IMR-90 (cell line): Measurements from ENCODE around the gene CMIP. TPM values are rescaled to one million over a fixed set of nuclear protein-coding genes. Genes with fewer than 3 reads are reported as not detected.

ENCODE experiments used
- ATAC-seq: fragments of 200-7000 bp; cut with Tn5 transposase; 2 replicates; pipeline ENCODE4 v1.9.1; 2020; ENCODE audit warnings: low read depth, mild to moderate bottlenecking, moderate library complexity
- BruUV-seq: library from RNA; stranded (reverse); fragments of 400-500 nt; replicated peaks from 2 replicates; lab custom pipeline; 2021; lab: Mats Ljungman, UMichigan
- CTCF ChIA-PET: fragments of 300-600 bp; formaldehyde crosslinking; extraction: SDS; loops from one replicate; lab custom pipeline; 2021; ENCODE audit warnings: antibody characterized with exemption; lab: Yijun Ruan, JAX
- POLR2A ChIA-PET: fragments of 300-600 bp; sonication (Branson Sonifier 250); formaldehyde crosslinking; loops from one replicate; lab custom pipeline; 2022; ENCODE audit warnings: antibody characterized with exemption; ENCODE audit not compliant: unreplicated experiment; lab: Charles Lee
- DNase-seq: peaks from one replicate; pipeline ENCODE4 v3.0.0; 2013
- H2AFZ ChIP-seq: replicated peaks from 2 replicates; pipeline ENCODE3; 2013; ENCODE audit warnings: low read length, mild to moderate bottlenecking; ENCODE audit not compliant: poor library complexity
- H2AK5ac ChIP-seq: 2 replicates; pipeline ENCODE4 v1.6.1; 2013; ENCODE audit warnings: low read depth, low read length, inconsistent platforms
- H2AK9ac ChIP-seq: replicated peaks from 2 replicates; pipeline ENCODE3; 2013; ENCODE audit warnings: mild to moderate bottlenecking, low read depth, low read length, moderate library complexity; ENCODE audit not compliant: poor library complexity
- H2BK120ac ChIP-seq: 2 replicates; pipeline ENCODE4 v1.6.1; 2013; ENCODE audit warnings: low read depth, low read length, inconsistent platforms
- H2BK15ac ChIP-seq: 3 replicates; pipeline ENCODE4 v1.6.1; 2013; ENCODE audit warnings: low read depth, low read length, inconsistent platforms
- H2BK20ac ChIP-seq: 2 replicates; pipeline ENCODE4 v1.6.1; 2013; ENCODE audit warnings: low read depth, mild to moderate bottlenecking, inconsistent platforms, low read length, moderate library complexity
- H2BK5ac ChIP-seq: 2 replicates; pipeline ENCODE4 v1.6.1; 2013; ENCODE audit warnings: mild to moderate bottlenecking, low read depth, low read length, inconsistent platforms; ENCODE audit not compliant: poor library complexity, severe bottlenecking
- H3K14ac ChIP-seq: replicated peaks from 2 replicates; pipeline ENCODE4 v1.6.1; 2013; ENCODE audit warnings: low read depth, low read length, inconsistent platforms
- H3K18ac ChIP-seq: 2 replicates; pipeline ENCODE4 v1.6.1; 2013; ENCODE audit warnings: low read depth, low read length, control low read depth
- H3K23ac ChIP-seq: 2 replicates; pipeline ENCODE4 v1.6.1; 2013; ENCODE audit warnings: low read depth, low read length, inconsistent platforms
- H3K27ac ChIP-seq: 2 replicates; pipeline ENCODE4 v1.5.1; 2013; ENCODE audit warnings: mild to moderate bottlenecking, control low read depth, low read length; ENCODE audit not compliant: insufficient read depth
- H3K27me3 ChIP-seq: 2 replicates; pipeline ENCODE4 v1.6.1; 2013; ENCODE audit warnings: low read length; ENCODE audit not compliant: control insufficient read depth, insufficient read depth
- H3K36me3 ChIP-seq: 2 replicates; pipeline ENCODE4 v1.6.1; 2013; ENCODE audit warnings: low read length, mixed read lengths; ENCODE audit not compliant: control insufficient read depth, insufficient read depth
- H3K4ac ChIP-seq: 2 replicates; pipeline ENCODE4 v1.6.1; 2013; ENCODE audit warnings: low read depth, low read length, inconsistent platforms
- H3K4me1 ChIP-seq: 2 replicates; pipeline ENCODE4 v1.6.1; 2013; ENCODE audit warnings: low read length, mixed read lengths; ENCODE audit not compliant: control insufficient read depth, insufficient read depth
- H3K4me2 ChIP-seq: 2 replicates; pipeline ENCODE4 v1.6.1; 2013; ENCODE audit warnings: low read depth, mild to moderate bottlenecking, control low read depth, low read length, moderate library complexity
- H3K4me3 ChIP-seq: 2 replicates; pipeline ENCODE4 v1.5.1; 2013; ENCODE audit warnings: low read depth, mild to moderate bottlenecking, control low read depth, low read length, moderate library complexity; ENCODE audit not compliant: insufficient read depth
- H3K56ac ChIP-seq: 2 replicates; pipeline ENCODE4 v1.6.1; 2013; ENCODE audit warnings: low read length, inconsistent platforms; ENCODE audit not compliant: insufficient read depth; ENCODE audit errors: extremely low read depth
- H3K79me1 ChIP-seq, 2 experiments: 2 replicates each; pipeline ENCODE4 v1.6.1; 2013; ENCODE audit warnings: low read length in 2 of 2, inconsistent platforms in 1 of 2, low read depth in 1 of 2
- H3K9ac ChIP-seq: 2 replicates; pipeline ENCODE4 v1.6.1; 2013; ENCODE audit warnings: low read depth, low read length, control low read depth
- H3K9me1 ChIP-seq: 2 replicates; pipeline ENCODE4 v1.6.1; 2013; ENCODE audit warnings: low read length, inconsistent platforms; ENCODE audit not compliant: insufficient read depth
- H3K9me3 ChIP-seq: 2 replicates; pipeline ENCODE4 v1.6.1; 2013; ENCODE audit warnings: low read length; ENCODE audit not compliant: control insufficient read depth, insufficient read depth
- H4K20me1 ChIP-seq: 2 replicates; pipeline ENCODE4 v1.6.1; 2013; ENCODE audit warnings: low read length, inconsistent platforms; ENCODE audit not compliant: insufficient read depth
- H4K5ac ChIP-seq: 2 replicates; pipeline ENCODE4 v1.6.1; 2013; ENCODE audit warnings: mild to moderate bottlenecking, low read depth, low read length, control low read depth
- H4K8ac ChIP-seq, 2 experiments: 2 replicates each; pipeline ENCODE4 v1.6.1; 2013; ENCODE audit warnings: low read depth in 2 of 2, low read length in 2 of 2, control low read depth in 1 of 2, inconsistent platforms in 1 of 2
- H4K91ac ChIP-seq: 2 replicates; pipeline ENCODE4 v1.6.1; 2013; ENCODE audit warnings: low read depth, low read length, inconsistent platforms; ENCODE audit not compliant: insufficient read depth
- BHLHE40 ChIP-seq: fragments of 150-350 bp; IDR thresholded peaks from 2 replicates; pipeline ENCODE4 v1.6.1; 2016; ENCODE audit warnings: mild to moderate bottlenecking, low read depth, low read length
- CEBPB ChIP-seq: IDR thresholded peaks from 2 replicates; pipeline ENCODE4 v1.6.1; 2012; ENCODE audit warnings: low read depth, low read length, improper control_type of control experiment
- CHD1 ChIP-seq: IDR thresholded peaks from 2 replicates; pipeline ENCODE4 v1.6.1; 2012; ENCODE audit warnings: low read depth, low read length, improper control_type of control experiment
- ELK1 ChIP-seq: fragments of 150-350 bp; IDR thresholded peaks from 2 replicates; pipeline ENCODE4 v1.6.1; 2016; ENCODE audit warnings: low read depth, mild to moderate bottlenecking, low read length, moderate library complexity, borderline replicate concordance
- FOS ChIP-seq: fragments of 150-350 bp; IDR thresholded peaks from 2 replicates; pipeline ENCODE4 v1.6.1; 2016; ENCODE audit warnings: low read depth, low read length
- MAFK ChIP-seq: IDR thresholded peaks from 2 replicates; pipeline ENCODE4 v1.6.1; 2012; ENCODE audit warnings: low read depth, low read length, improper control_type of control experiment
- MAZ ChIP-seq: IDR thresholded peaks from 2 replicates; pipeline ENCODE4 v1.6.1; 2012; ENCODE audit warnings: low read depth, mild to moderate bottlenecking, low read length, improper control_type of control experiment, moderate library complexity, borderline replicate concordance
- MXI1 ChIP-seq: IDR thresholded peaks from 2 replicates; pipeline ENCODE4 v1.6.1; 2012; ENCODE audit warnings: low read depth, mild to moderate bottlenecking, low read length, moderate library complexity, borderline replicate concordance
- NFE2L2 ChIP-seq: fragments of 150-350 bp; IDR thresholded peaks from 2 replicates; pipeline ENCODE4 v1.6.1; 2016; ENCODE audit warnings: low read depth, mild to moderate bottlenecking, low read length
- POLR2A ChIP-seq: IDR thresholded peaks from 2 replicates; pipeline ENCODE4 v1.6.1; 2012; ENCODE audit warnings: mild to moderate bottlenecking, low read depth, low read length
- RAD21 ChIP-seq: IDR thresholded peaks from 2 replicates; pipeline ENCODE4 v1.6.1; 2012; ENCODE audit warnings: low read length, improper control_type of control experiment
- RCOR1 ChIP-seq: IDR thresholded peaks from 2 replicates; pipeline ENCODE4 v1.6.1; 2012; ENCODE audit warnings: mild to moderate bottlenecking, low read length, improper control_type of control experiment; ENCODE audit not compliant: insufficient replicate concordance
- RFX5 ChIP-seq: IDR thresholded peaks from 2 replicates; pipeline ENCODE4 v1.8.0; 2012; ENCODE audit warnings: low read depth, mild to moderate bottlenecking, low read length, moderate library complexity
- SMC3 ChIP-seq: fragments of 150-350 bp; IDR thresholded peaks from 2 replicates; pipeline ENCODE4 v1.6.1; 2016; ENCODE audit warnings: low read depth, mild to moderate bottlenecking, antibody characterized with exemption, low read length, moderate library complexity
- USF2 ChIP-seq: fragments of 150-350 bp; IDR thresholded peaks from 2 replicates; pipeline ENCODE4 v1.6.1; 2017; ENCODE audit warnings: mild to moderate bottlenecking, antibody characterized with exemption, low read length, low read depth
- WGBS, 2 experiments: methylation state at CpG; one replicate each; pipeline versions ENCODE4 v1.1.5 to v1.1.7; 2013; ENCODE audit warnings: missing lambda C conversion rate in 2 of 2; ENCODE audit not compliant: insufficient read length in 1 of 2; ENCODE audit errors: extremely low coverage in 2 of 2; 5-methylcytosine and 5-hydroxymethylcytosine counted together
- dilution Hi-C: fragments of 300-500 bp; cut with HindIII; formaldehyde crosslinking; loops from one replicate; pipeline ENCODE4 v1.14.3; 2018; ENCODE audit warnings: low sequenced_read_pairs; ENCODE audit not compliant: unreplicated experiment
- in situ Hi-C: fragments of 300-500 bp; cut with MboI; formaldehyde crosslinking; loops from 3 replicates; pipeline ENCODE4 v1.14.3; 2019; ENCODE audit warnings: low sequenced_read_pairs, inconsistent platforms, mixed read lengths
- intact Hi-C: fragments of 100-400 bp; cut with micrococcal nuclease; formaldehyde crosslinking; loops from 2 replicates; pipeline ENCODE4 v1.10.0; 2022
- polyA plus RNA-seq, 3 experiments: library from polyadenylated mRNA; depleted of rRNA; stranded (reverse); fragments of >200 nt; gene quantifications; 2 replicates each; pipeline ENCODE4 v1.2.3, GENCODE V29; 2012; ENCODE audit warnings: low replicate concordance in 1 of 3
- total RNA-seq: library from RNA; depleted of rRNA; stranded (reverse); fragments of >200 nt; gene quantifications from 2 replicates; pipeline ENCODE4 v1.2.3, GENCODE V29; 2012
- TF ChIP-seq, protein P1 (sequence below): conservative IDR thresholded peaks from 2 replicates; pipeline ENCODE4 v1.5.1; 2012; ENCODE audit warnings: mild to moderate bottlenecking, low read depth, low read length, improper control_type of control experiment

Gene CMIP
- total and polyA plus RNA-seq, 2 of the 4 experiments (the other 2 are of a cell fraction), result 3.2 to 11.6 TPM

DNA sequence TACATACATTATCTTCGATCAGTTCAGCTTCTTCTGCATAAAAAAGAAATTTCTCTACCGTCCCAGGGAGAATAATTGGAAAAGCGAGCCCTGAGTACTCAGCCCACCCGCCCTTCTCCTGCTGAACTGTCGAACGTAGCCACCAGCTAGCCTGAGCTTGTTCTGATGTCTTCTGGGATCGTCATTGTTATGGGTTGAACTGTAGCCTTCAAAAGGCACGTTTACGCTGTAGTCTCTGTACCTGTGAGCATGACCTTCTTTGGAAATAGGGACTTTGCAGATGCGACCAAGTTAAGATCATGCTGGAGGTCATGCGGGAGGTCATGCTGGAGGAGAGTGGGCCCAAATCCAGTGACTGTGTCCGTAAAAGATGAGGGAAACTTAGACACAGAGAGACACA is 86.2 kb downstream of the CMIP start:
- no peak overlapping the region for H3K4me3 ChIP-seq
- H4K20me1 ChIP-seq, result peaks cover 73% of the 10 kb centered on the region
- dilution Hi-C loops (no loop called here), intact Hi-C loops (no loop called here), in situ Hi-C loops (no loop called here)
- no peak overlapping the region for H2BK20ac ChIP-seq
- H3K4ac ChIP-seq, result no peak overlapping the region
- TF ChIP-seq USF2, result no peak
- no peak for TF ChIP-seq CEBPB
- TF ChIP-seq FOS, result no peak
- no peak for TF ChIP-seq ELK1
- no peak for TF ChIP-seq MAFK
- no peak for TF ChIP-seq POLR2A
- TF ChIP-seq RCOR1, result no peak
- no peak for TF ChIP-seq SMC3
- TF ChIP-seq NFE2L2, result no peak
- TF ChIP-seq BHLHE40, result no peak
- TF ChIP-seq, protein P1, sequence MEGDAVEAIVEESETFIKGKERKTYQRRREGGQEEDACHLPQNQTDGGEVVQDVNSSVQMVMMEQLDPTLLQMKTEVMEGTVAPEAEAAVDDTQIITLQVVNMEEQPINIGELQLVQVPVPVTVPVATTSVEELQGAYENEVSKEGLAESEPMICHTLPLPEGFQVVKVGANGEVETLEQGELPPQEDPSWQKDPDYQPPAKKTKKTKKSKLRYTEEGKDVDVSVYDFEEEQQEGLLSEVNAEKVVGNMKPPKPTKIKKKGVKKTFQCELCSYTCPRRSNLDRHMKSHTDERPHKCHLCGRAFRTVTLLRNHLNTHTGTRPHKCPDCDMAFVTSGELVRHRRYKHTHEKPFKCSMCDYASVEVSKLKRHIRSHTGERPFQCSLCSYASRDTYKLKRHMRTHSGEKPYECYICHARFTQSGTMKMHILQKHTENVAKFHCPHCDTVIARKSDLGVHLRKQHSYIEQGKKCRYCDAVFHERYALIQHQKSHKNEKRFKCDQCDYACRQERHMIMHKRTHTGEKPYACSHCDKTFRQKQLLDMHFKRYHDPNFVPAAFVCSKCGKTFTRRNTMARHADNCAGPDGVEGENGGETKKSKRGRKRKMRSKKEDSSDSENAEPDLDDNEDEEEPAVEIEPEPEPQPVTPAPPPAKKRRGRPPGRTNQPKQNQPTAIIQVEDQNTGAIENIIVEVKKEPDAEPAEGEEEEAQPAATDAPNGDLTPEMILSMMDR, result no peak
- no peak for TF ChIP-seq MAZ
- TF ChIP-seq CHD1, result no peak
- TF ChIP-seq MXI1, result no peak
- TF ChIP-seq RFX5, result no peak
- TF ChIP-seq RAD21, result no peak
- H2BK120ac ChIP-seq, result no peak overlapping the region
- POLR2A ChIA-PET, result no interaction called here
- no peak overlapping the region for H3K14ac ChIP-seq
- DNase-seq (no peak), ATAC-seq (no peak)
- H3K27me3 ChIP-seq, result no peaks in the 10 kb centered on the region
- no peak overlapping the region for H2BK5ac ChIP-seq
- no peaks in the 10 kb centered on the region for H3K9me3 ChIP-seq
- no peak overlapping the region for H3K56ac ChIP-seq
- H3K27ac ChIP-seq, result no peak overlapping the region
- peaks cover 13% of the 10 kb centered on the region for H3K4me1 ChIP-seq
- no peak overlapping the region for H3K9ac ChIP-seq
- H2AK5ac ChIP-seq, result no peak overlapping the region; the same call in 1 of the 2 replicates
- peaks cover 12% of the 10 kb centered on the region; the same call in 1 of the 2 replicates for H3K9me1 ChIP-seq
- no peak overlapping the region for H2AFZ ChIP-seq
- BruUV-seq, result no TSS peak
- no peaks in the 10 kb centered on the region for H3K36me3 ChIP-seq
- H4K8ac ChIP-seq, result no peak overlapping the region
- no peak overlapping the region for H3K4me2 ChIP-seq
- H4K91ac ChIP-seq, result no peak overlapping the region
- H2BK15ac ChIP-seq, result no peak overlapping the region
- H2AK9ac ChIP-seq, result no peak overlapping the region
- WGBS, 2 experiments, result 91% methylated on average over 12 of the region's 12 CpGs; no CpG with 5 or more reads in 1 of the 2 experiments
- no peak overlapping the region for H3K18ac ChIP-seq
- no peak overlapping the region for H4K5ac ChIP-seq
- peaks cover 44 to 80% of the 10 kb centered on the region in 2 experiments for H3K79me1 ChIP-seq
- no peak overlapping the region for H3K23ac ChIP-seq
- CTCF ChIA-PET, result interaction anchor here (0.6 to 0.7 kb wide), 2 partner anchors 13 to 119 kb away, joined by 3 to 7 read pairs; no protein-coding TSS in a partner anchor
